GM10248 (cell line): ENCODE measurements around the gene DCTPP1.

Experiments
- CTCF ChIA-PET: fragments of 300-600 bp; sonication (Branson Sonifier 250); formaldehyde crosslinking; extraction: SDS; loops from one replicate; lab custom pipeline; 2021; ENCODE audit warnings: antibody characterized with exemption; lab: Yijun Ruan, JAX
- POLR2A ChIA-PET: fragments of 350-650 bp; sonication (Branson Sonifier 250); formaldehyde crosslinking; extraction: SDS; loops from one replicate; lab custom pipeline; 2020; ENCODE audit warnings: antibody characterized with exemption; lab: Yijun Ruan, JAX
- DNase-seq: peaks from one replicate; pipeline ENCODE4 v3.0.0; 2012; ENCODE audit errors: extremely low spot score
- CTCF ChIP-seq: IDR thresholded peaks from 2 replicates; pipeline ENCODE4 v1.5.1; 2012; ENCODE audit warnings: mild to moderate bottlenecking, low read depth; ENCODE audit errors: extremely low read depth, missing control alignments, control extremely low read depth

Gene DCTPP1

GRCh38 chr16:30430428-30430970 is 669 bp upstream of the DCTPP1 start:
- POLR2A ChIA-PET = interaction anchor here (0.9 to 1.0 kb wide), 4 partner anchors 12 to 140 kb away, joined by 3 to 8 read pairs (median 5); no protein-coding TSS in a partner anchor

GRCh38 chr16:30429418-30429677 is 482 bp downstream of the DCTPP1 start:
- TF ChIP-seq CTCF = no peak
- CTCF ChIA-PET = interaction anchor here (0.6 to 4.5 kb wide), 79 partner anchors 9 to 421 kb away, joined by 3 to 73 read pairs (median 5); partner anchors contain the start of genes ITGAL, PRR14, SEPHS2 and SEPTIN1
- DNase-seq = no peak
- POLR2A ChIA-PET = interaction anchor here (0.6 to 1.2 kb wide), 9 partner anchors 11 to 229 kb away, joined by 3 to 8 read pairs (median 4); partner anchors contain the start of genes FBRS, SEPHS2 and ZNF689

More at GRCh38 chr16:30430428-30430970, 669 bp upstream of the DCTPP1 start:
- CTCF ChIA-PET = interaction anchor here (0.7 to 4.5 kb wide), 53 partner anchors 10 to 422 kb away, joined by 3 to 73 read pairs (median 7); partner anchors contain the start of genes ITGAL, SEPHS2, SEPTIN1 and TBC1D10B
- TF ChIP-seq CTCF = peak; percentile 28
- DNase-seq = no peak

GRCh38 chr16:30428055-30428454 is 1.8 kb downstream of the DCTPP1 start:
- DNase-seq = no peak
- POLR2A ChIA-PET = no interaction called here
- CTCF ChIA-PET = interaction anchor here (1.1 to 4.5 kb wide), 4 partner anchors 13 to 189 kb away, joined by 3 to 73 read pairs (median 4); partner anchors contain the start of gene SEPHS2
- no peak for TF ChIP-seq CTCF

GRCh38 chr16:30421010-30421409 is 8.8 kb downstream of the DCTPP1 start:
- ChIA-PET POLR2A (no interaction called here), CTCF (interaction anchor here (1.3 to 5.1 kb wide), 5 partner anchors 9 to 177 kb away, joined by 3 to 58 read pairs (median 6); partner anchors contain the start of genes DCTPP1 and ZNF771)
- TF ChIP-seq CTCF = no peak
- DNase-seq = no peak

GRCh38 chr16:30418350-30419181 is 11.3 kb downstream of the DCTPP1 start:
- ChIA-PET CTCF (interaction anchor here (1.0 to 5.1 kb wide), 12 partner anchors 8 to 298 kb away, joined by 3 to 58 read pairs (median 4); partner anchors contain the start of genes DCTPP1 and ZNF771), POLR2A (interaction anchor here (0.5 to 2.0 kb wide), 8 partner anchors 9 to 109 kb away, joined by 3 to 8 read pairs (median 3); partner anchors contain the start of gene DCTPP1)
- DNase-seq = no peak
- TF ChIP-seq CTCF = no peak
